SK-N-SH treated with all-trans-retinoic acid at 6 μM for 48 hours (cell line): ENCODE measurements around the gene TFCP2.

Source experiments
- ARNTL ChIP-seq: fragments of 450-650 bp; formaldehyde crosslinking; IDR thresholded peaks from 2 replicates; pipeline ENCODE4 v1.5.0; 2020; ENCODE audit warnings: low read depth, mild to moderate bottlenecking, moderate library complexity, borderline replicate concordance
- BACH2 ChIP-seq: fragments of 250-450 bp; sonication (Bioruptor Pico); IDR thresholded peaks from 2 replicates; pipeline ENCODE4 v1.9.0; 2021; ENCODE audit warnings: mild to moderate bottlenecking, borderline replicate concordance
- CSDC2 ChIP-seq: fragments of 250-450 bp; sonication (Bioruptor Pico); IDR thresholded peaks from 2 replicates; pipeline ENCODE4 v1.5.0; 2020; ENCODE audit warnings: mild to moderate bottlenecking, moderate library complexity
- CSRNP3 ChIP-seq: fragments of 250-450 bp; sonication (Bioruptor Pico); IDR thresholded peaks from 2 replicates; pipeline ENCODE4 v1.5.1; 2021; ENCODE audit warnings: mild to moderate bottlenecking, moderate library complexity
- ESRRG ChIP-seq: fragments of 250-450 bp; sonication (Bioruptor Pico); IDR thresholded peaks from 2 replicates; pipeline ENCODE4 v1.6.1; 2021; ENCODE audit warnings: mild to moderate bottlenecking
- GLIS3 ChIP-seq: fragments of 250-450 bp; sonication (Bioruptor Pico); IDR thresholded peaks from 2 replicates; pipeline ENCODE4 v1.5.0; 2020; ENCODE audit warnings: mild to moderate bottlenecking, moderate library complexity
- OSR1 ChIP-seq: fragments of 250-450 bp; sonication (Bioruptor Pico); IDR thresholded peaks from 2 replicates; pipeline ENCODE4 v1.8.0; 2022; ENCODE audit warnings: moderate library complexity, mild to moderate bottlenecking, inconsistent platforms
- PPARA ChIP-seq: fragments of 250-450 bp; sonication (Bioruptor Pico); IDR thresholded peaks from 2 replicates; pipeline ENCODE4 v1.5.0; 2020; ENCODE audit warnings: mild to moderate bottlenecking, borderline replicate concordance
- TOX ChIP-seq: fragments of 250-450 bp; sonication (Bioruptor Pico); IDR thresholded peaks from 2 replicates; pipeline ENCODE4 v1.8.0; 2021; ENCODE audit warnings: mild to moderate bottlenecking, moderate library complexity, borderline replicate concordance
- ZC3H10 ChIP-seq: fragments of 250-450 bp; sonication (Bioruptor Pico); IDR thresholded peaks from 2 replicates; pipeline ENCODE4 v1.5.1; 2021; ENCODE audit warnings: mild to moderate bottlenecking, moderate library complexity
- ZFP3 ChIP-seq: fragments of 250-450 bp; sonication (Bioruptor Pico); IDR thresholded peaks from 2 replicates; pipeline ENCODE4 v1.5.0; 2020; ENCODE audit warnings: mild to moderate bottlenecking, moderate library complexity
- TF ChIP-seq, protein P1 (sequence below): fragments of 250-450 bp; sonication (Bioruptor Pico); IDR thresholded peaks from 2 replicates; pipeline ENCODE4 v1.5.1; 2020; ENCODE audit warnings: low read depth, mild to moderate bottlenecking, moderate library complexity
- TF ChIP-seq, protein P2 (sequence below): fragments of 250-450 bp; sonication (Bioruptor Pico); IDR thresholded peaks from 2 replicates; pipeline ENCODE4 v1.8.0; 2021; ENCODE audit warnings: low read depth, mild to moderate bottlenecking, moderate library complexity, borderline replicate concordance
- TF ChIP-seq, protein P3 (sequence below): fragments of 250-450 bp; sonication (Bioruptor Pico); IDR thresholded peaks from 2 replicates; pipeline ENCODE4 v1.8.0; 2020; ENCODE audit warnings: mild to moderate bottlenecking, moderate library complexity, borderline replicate concordance

GRCh38 chr12:51181558-51181957 lies 8.6 kb upstream of the TFCP2 start:
- TF ChIP-seq CSDC2 (CRISPR knock-in tag) (no peak), TOX (no peak), GLIS3 (CRISPR knock-in tag) (no peak), ZFP3 (CRISPR knock-in tag) (no peak), ARNTL (CRISPR knock-in tag) (no peak), BACH2 (CRISPR knock-in tag) (no peak), PPARA (CRISPR knock-in tag) (no peak), ESRRG (CRISPR knock-in tag) (no peak), OSR1 (CRISPR knock-in tag) (no peak), ZC3H10 (no peak), CSRNP3 (no peak)
- TF ChIP-seq, protein P1, sequence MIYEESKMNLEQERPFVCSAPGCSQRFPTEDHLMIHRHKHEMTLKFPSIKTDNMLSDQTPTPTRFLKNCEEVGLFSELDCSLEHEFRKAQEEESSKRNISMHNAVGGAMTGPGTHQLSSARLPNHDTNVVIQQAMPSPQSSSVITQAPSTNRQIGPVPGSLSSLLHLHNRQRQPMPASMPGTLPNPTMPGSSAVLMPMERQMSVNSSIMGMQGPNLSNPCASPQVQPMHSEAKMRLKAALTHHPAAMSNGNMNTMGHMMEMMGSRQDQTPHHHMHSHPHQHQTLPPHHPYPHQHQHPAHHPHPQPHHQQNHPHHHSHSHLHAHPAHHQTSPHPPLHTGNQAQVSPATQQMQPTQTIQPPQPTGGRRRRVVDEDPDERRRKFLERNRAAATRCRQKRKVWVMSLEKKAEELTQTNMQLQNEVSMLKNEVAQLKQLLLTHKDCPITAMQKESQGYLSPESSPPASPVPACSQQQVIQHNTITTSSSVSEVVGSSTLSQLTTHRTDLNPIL, result no peak
- TF ChIP-seq, protein P2, sequence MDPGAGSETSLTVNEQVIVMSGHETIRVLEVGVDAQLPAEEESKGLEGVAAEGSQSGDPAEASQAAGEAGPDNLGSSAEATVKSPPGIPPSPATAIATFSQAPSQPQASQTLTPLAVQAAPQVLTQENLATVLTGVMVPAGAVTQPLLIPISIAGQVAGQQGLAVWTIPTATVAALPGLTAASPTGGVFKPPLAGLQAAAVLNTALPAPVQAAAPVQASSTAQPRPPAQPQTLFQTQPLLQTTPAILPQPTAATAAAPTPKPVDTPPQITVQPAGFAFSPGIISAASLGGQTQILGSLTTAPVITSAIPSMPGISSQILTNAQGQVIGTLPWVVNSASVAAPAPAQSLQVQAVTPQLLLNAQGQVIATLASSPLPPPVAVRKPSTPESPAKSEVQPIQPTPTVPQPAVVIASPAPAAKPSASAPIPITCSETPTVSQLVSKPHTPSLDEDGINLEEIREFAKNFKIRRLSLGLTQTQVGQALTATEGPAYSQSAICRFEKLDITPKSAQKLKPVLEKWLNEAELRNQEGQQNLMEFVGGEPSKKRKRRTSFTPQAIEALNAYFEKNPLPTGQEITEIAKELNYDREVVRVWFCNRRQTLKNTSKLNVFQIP (CRISPR knock-in tag), result no peak
- TF ChIP-seq, protein P3, sequence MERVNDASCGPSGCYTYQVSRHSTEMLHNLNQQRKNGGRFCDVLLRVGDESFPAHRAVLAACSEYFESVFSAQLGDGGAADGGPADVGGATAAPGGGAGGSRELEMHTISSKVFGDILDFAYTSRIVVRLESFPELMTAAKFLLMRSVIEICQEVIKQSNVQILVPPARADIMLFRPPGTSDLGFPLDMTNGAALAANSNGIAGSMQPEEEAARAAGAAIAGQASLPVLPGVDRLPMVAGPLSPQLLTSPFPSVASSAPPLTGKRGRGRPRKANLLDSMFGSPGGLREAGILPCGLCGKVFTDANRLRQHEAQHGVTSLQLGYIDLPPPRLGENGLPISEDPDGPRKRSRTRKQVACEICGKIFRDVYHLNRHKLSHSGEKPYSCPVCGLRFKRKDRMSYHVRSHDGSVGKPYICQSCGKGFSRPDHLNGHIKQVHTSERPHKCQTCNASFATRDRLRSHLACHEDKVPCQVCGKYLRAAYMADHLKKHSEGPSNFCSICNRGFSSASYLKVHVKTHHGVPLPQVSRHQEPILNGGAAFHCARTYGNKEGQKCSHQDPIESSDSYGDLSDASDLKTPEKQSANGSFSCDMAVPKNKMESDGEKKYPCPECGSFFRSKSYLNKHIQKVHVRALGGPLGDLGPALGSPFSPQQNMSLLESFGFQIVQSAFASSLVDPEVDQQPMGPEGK (CRISPR knock-in tag), result no peak
